GM12874 (cell line): ENCODE results near the gene KIRREL3.

ENCODE experiments used
- TF ChIP-seq, protein P1 (sequence below): IDR thresholded peaks from 2 replicates; pipeline ENCODE4 v1.5.1; 2011; ENCODE audit warnings: low read depth, mild to moderate bottlenecking, control low read depth, low read length, moderate library complexity; ENCODE audit not compliant: insufficient read depth

KIRREL3 gene

DNA sequence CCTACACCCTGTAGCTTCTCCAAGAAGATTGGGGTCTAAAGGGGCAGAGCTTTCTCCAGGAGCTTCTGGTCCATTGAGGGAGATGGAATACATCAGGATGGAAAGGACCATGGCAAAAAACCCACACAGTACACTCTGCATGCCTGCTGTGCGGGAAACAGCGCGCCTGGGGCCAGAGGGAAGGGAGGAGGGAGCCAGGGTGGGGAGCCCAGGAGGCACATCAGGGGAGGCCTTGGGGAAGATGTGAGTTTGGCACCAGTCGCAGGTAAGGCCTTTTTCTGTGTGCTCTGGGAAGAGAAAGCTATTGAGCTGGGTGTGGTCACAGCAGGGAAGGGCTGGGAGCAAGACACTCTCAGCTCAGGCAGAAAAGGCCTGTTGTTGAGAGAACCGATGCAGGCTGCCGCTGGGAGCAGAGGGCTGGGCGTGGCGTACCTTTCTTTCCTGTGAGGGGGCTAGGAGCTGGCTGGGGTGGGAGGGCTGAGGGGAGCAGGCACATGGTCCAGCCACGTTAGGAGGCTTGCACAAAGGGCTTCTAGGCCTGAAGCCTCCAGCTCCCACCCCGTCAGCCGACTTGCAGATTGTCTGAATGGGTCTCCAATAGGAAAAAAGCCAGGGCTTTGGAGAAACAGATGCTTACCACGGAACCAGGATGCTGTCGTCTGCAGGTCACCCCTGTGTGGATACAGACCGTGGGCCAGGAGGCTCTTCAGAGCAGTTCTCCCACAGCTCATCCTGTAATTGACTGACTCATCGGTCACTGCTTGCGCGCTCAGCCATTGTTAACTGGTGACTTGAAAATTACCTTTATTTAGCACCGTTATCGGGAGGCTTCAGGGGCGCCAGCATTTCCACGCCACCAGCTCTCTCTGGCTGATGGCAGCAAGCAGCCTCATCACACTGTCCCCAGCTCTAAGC is 407.8 kb downstream of the KIRREL3 start:
- TF ChIP-seq, protein P1, sequence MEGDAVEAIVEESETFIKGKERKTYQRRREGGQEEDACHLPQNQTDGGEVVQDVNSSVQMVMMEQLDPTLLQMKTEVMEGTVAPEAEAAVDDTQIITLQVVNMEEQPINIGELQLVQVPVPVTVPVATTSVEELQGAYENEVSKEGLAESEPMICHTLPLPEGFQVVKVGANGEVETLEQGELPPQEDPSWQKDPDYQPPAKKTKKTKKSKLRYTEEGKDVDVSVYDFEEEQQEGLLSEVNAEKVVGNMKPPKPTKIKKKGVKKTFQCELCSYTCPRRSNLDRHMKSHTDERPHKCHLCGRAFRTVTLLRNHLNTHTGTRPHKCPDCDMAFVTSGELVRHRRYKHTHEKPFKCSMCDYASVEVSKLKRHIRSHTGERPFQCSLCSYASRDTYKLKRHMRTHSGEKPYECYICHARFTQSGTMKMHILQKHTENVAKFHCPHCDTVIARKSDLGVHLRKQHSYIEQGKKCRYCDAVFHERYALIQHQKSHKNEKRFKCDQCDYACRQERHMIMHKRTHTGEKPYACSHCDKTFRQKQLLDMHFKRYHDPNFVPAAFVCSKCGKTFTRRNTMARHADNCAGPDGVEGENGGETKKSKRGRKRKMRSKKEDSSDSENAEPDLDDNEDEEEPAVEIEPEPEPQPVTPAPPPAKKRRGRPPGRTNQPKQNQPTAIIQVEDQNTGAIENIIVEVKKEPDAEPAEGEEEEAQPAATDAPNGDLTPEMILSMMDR: no peak

DNA sequence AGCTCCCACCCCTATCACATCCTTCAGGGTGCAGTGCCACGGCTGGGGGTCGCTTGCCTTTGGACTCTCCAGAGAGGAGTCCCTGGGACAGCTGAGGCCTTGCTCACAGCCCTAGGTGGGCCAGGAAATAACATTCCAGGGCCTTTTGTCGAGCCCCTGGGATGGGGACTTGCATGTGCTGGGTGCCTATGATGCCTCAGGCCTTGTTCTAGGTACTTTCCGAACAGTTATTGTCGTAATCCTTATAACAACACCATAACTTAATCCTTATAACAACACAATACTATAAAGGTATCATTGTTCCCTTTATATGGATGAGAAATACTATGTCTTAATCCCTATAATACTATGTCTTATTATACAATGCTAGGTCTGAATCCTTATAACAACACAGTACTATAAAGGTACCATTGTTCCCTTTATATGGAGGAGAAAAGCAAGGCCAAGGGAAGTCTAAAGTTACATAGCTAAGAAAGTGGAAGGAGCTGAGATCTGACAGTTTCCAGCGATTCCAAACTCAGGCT is 408.5 kb downstream of the KIRREL3 start:
- TF ChIP-seq, protein P1: no peak

DNA sequence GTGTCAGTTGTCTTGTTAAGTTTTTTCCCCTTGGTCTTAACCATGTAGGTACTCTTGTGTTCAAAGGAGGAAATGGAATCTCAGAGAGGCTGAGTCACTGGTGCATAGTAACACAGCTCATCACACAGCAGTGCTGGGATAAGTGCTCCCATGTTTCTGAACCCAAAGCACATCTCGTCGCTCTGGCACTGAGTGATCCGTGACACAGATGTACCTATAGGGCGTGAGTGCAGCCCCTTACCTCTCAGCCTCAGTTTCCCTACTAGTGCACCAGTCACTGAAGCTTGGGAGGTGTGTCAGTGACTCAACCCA is 411.1 kb downstream of the KIRREL3 start:
- TF ChIP-seq, protein P1: no peak

DNA sequence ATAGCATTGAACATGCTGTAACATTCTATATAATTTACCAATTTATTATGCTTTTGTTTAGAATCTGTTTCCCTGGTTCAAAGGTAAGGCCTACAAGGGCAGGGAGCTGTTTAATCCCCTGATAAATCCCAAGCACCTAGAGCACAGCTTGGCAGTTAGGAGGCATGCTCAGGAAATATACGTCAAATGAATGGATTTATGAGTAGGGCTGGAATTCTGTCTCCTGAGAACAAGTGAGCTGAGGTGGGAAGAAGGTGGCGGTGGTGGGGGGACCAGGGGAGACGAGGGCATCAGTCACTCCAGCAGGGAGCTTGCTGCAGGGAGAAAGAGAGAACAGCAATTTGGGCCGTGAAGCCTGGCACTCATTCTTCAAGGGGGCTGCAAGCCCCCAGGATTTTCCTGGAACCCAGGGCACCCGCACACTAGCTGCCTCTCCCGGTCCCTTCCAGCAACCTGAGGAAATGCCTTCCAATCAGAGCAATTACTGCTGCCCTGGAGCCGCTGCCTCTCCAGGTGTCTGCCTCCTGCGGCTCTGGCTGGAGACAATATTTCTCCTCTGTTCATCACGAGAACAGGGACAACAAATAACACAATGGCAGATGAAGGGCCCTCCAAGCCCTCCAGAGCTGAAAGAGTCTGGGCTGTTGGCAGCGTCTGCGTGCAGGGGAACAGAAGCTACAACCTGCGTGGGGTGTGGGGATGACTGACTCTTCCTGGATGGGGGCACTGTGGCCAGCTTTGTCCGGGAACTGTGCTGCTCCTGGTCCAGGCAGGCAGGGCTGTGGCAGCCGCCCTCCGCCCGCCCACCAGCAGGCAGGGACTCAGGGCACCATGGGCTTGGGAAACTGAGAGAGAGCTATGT is 411.7 kb downstream of the KIRREL3 start:
- TF ChIP-seq, protein P1: no peak

DNA sequence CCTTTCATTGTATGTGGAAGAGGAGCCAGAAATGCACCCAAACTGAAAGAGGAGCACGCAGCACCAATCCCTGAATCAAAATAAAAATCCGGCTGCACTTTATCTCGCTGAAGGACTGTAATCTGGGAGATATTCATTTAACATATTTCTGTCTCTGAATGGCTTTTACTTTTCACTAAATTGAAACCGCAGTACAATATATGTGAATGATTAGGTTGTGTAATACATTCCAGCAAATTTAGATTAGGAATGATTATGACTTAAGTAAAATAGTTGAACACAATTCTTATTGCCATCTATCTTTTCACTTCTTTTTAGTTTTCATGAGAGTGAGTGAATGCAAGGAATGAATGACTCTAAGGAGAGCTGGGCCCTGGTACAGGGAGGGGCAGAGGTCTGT is 413.0 kb downstream of the KIRREL3 start:
- TF ChIP-seq, protein P1: no peak

DNA sequence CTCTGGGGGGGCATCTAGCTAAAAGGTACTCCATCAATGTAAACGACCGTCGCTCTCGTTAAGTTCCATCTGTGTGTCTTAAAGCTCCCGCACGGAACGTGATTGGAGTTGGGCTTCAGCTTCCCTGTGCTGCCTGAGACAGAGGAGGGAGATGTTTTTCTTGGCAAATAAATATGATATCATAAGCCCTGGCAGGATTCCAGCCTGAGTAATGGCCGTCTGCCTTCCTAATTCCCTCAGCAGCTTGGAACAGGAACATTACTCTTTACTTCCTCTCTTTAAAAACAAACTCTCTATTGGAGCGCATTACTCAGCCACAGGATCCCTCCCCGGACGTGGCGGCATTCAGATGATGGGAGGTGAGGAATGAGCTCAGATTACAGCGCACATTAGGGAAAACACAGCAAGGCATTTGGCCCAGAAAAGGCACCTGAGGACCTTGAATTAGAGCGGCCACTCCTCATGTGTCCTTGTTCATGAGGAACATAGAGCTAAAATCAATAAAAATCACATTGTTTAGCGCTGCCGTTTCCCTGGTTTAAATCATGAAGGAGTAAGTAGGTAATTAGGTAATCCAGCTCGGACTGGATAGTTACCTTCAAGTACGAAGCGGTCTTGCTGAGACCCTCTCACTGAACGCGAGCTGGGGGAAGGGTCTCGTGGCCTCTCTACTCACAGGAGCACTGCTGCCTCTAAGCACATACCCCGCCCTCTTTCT is 414.6 kb downstream of the KIRREL3 start:
- TF ChIP-seq, protein P1: no peak

DNA sequence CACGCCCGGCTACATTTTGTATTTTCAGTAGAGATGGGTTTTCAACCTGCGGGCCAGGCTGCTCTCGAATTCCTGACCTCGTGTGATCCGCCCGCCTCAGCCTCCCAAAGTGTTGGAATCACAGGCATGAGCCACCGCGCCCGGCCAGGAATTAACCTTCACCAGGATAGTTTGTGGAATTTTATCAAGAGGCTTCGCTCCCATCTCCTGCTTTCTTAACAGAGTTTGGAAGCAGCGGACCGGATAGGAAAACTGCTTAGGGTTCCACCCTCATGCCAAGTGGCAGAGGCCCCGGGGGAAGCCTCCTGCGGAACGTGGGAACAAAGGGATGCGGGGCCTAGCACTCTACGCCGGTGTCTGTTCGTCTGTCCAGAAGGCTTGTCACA is 415.2 kb downstream of the KIRREL3 start:
- TF ChIP-seq, protein P1: no peak
